MM.1S (cell line): ENCODE results near the gene NUP98.

Source experiments
- CTCF ChIP-seq: fragments of 300-600 bp; sonication (generic); IDR thresholded peaks from 2 replicates; pipeline ENCODE4 v1.5.1; 2016; ENCODE audit warnings: antibody characterized with exemption, low read length, mixed read lengths
- EZH2 ChIP-seq: fragments of 300-600 bp; sonication (generic); optimal IDR thresholded peaks from 2 replicates; pipeline ENCODE3; 2017; ENCODE audit warnings: low read depth, mild to moderate bottlenecking, antibody characterized with exemption, low read length, mixed read lengths
- EZH2phosphoT487 ChIP-seq: fragments of 300-600 bp; sonication (generic); IDR thresholded peaks from 2 replicates; pipeline ENCODE4 v1.6.1; 2018; ENCODE audit warnings: antibody characterized with exemption, low read length

- no peak for TF ChIP-seq EZH2
- TF ChIP-seq CTCF, result no peak
- TF ChIP-seq EZH2phosphoT487, result no peak
Measured at GRCh38 chr11:3685923-3686322, 111.4 kb downstream of the NUP98 start.
